Neural cell (in vitro differentiated cells): ENCODE results near the gene PMIS2.

ENCODE experiments used
- CTCF ChIP-seq: fragments of 450-650 bp; IDR thresholded peaks from 2 replicates; pipeline ENCODE4 v1.5.1; 2014; ENCODE audit warnings: antibody characterized with exemption, mild to moderate bottlenecking, moderate library complexity; ENCODE audit not compliant: poor library complexity, severe bottlenecking
- POLR2AphosphoS5 ChIP-seq: IDR thresholded peaks from 2 replicates; pipeline ENCODE4 v1.6.1; 2012
- SMC3 ChIP-seq: fragments of 450-650 bp; conservative IDR thresholded peaks from 2 replicates; pipeline ENCODE4 v1.6.1; 2014; ENCODE audit warnings: antibody characterized with exemption, mild to moderate bottlenecking, moderate library complexity; ENCODE audit not compliant: poor library complexity

DNA sequence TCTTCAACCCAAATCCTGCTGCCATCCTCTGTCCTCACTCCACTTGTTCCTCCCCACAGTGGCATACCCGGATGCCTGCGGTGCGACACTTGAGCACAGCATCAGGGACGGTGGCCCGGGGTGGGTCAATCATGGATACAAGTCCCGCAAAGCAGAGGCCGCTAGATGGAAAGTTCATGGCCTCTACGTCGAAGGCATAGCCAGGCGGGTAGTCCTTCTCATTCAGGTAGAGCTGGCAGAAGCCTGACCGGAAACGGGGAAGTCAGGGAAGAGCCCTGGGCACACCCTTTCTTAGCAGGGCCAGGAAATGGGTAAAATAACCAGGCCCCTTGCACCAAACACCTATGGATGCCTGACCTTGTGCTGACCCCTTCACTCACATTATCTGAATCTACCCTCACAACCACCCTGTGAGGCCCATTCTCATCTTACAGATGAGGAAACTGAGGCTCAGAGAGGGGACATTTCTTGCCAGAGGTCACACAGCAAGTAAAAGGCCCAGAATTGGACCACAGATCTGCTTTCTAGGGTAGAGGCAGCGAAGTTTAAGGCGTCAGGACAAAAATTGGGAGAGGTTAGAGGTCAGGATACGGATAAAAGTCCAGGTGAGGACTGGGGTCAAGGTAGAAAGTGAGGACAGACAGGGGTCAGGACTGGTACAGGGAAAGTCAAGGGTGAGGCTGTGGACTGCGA lies 29.0 kb upstream of the PMIS2 start:
- TF ChIP-seq CTCF: no peak
- no peak for TF ChIP-seq SMC3
- TF ChIP-seq POLR2AphosphoS5: no peak
